ENCODE measurements around the gene KCNQ1.

GRCh38 chr11:2465202-2466068 is 20.6 kb downstream of the KCNQ1 start:
- no peak for TF ChIP-seq CTCF (IDR thresholded peaks at IDR 0.05; ENCODE audit: poor library complexity, severe bottlenecking)
- TF ChIP-seq POLR2AphosphoS5 (IDR thresholded peaks at IDR 0.05), result no peak

All from neural cell (in vitro differentiated cells).